ENCODE results near the gene PLPP1. TPM values are rescaled to one million over a fixed set of nuclear protein-coding genes. Genes with fewer than 3 reads are reported as not detected.

PLPP1 gene
- total and polyA plus RNA-seq, 2 of the 13 experiments (the other 11 are each of a cell fraction or from before 2014, with no cell fraction given): 7.3 to 12.1 TPM

DNA sequence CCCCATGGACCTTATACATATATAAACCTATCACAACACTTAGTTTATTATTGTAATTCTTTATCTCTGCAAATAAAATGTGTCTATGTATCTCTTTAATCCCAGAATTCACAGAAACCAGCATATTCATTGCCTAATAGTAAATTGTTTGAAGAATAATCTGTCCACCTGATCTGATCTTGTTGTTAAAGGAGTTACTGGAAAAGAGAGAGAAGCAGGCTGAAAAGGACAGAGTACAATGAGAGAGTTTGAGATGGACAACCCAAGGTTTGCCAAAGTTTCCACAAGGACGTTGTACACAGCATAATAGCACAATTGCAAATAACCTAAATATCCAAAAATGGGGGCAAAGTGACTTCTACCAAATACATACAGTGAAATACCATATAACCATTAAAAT is 23.8 kb downstream of the PLPP1 start:
- in situ Hi-C loops (cut with HindIII; ENCODE audit: extremely low pct_ligation_motif_present, low pct_unique_long_range_greater_than_20kb): no loop called here
- no peaks in the 10 kb centered on the region for H3K36me3 ChIP-seq (replicated peaks in 1 of 2; ENCODE audit: control insufficient read depth in 1 of 2, insufficient read depth in 2 of 2, low read length in 2 of 2)
- 77% methylated on average over 1 of the region's 1 CpG for WGBS (ENCODE audit: low lambda C conversion rate)
- no peaks in the 10 kb centered on the region; the same call in 1 of the 2 replicates for H4K20me1 ChIP-seq (ENCODE audit: insufficient read depth, low read length)
- ChIA-PET POLR2A (no interaction called here), CTCF (ENCODE audit: low intra/inter-chr PET ratio, low total read pairs) (no interaction called here)
- TF ChIP-seq SRSF9 (IDR thresholded peaks at IDR 0.05; ENCODE audit: borderline replicate concordance, insufficient read depth, low read depth, low read length, poor library complexity, severe bottlenecking) (no peak), EHMT2 (IDR thresholded peaks at IDR 0.05; ENCODE audit: borderline replicate concordance, low read depth, low read length) (no peak), DZIP1 (CRISPR knock-in tag; IDR thresholded peaks at IDR 0.05) (no peak)
- no peak overlapping the region for H3K27ac ChIP-seq (ENCODE audit: extremely low read length, insufficient read depth, low read length)
- H3K4me3 ChIP-seq (replicated peaks in 1 of 3; ENCODE audit: insufficient read depth in 1 of 3, low read depth in 2 of 3, low read length in 3 of 3): no peak overlapping the region
- no peak overlapping the region for H3K4me2 ChIP-seq (ENCODE audit: low read depth, low read length)
- intact Hi-C loops (cut with micrococcal nuclease; ENCODE audit: unreplicated experiment): no loop called here
- H3K27me3 ChIP-seq (ENCODE audit: control insufficient read depth in 1 of 2, insufficient read depth in 2 of 2, low read length in 2 of 2): no peaks in the 10 kb centered on the region
- DNase-seq (ENCODE audit: low spot score) (no peak), FAIRE-seq (no peak), ATAC-seq (no peak)
- no peaks in the 10 kb centered on the region for H3K4me1 ChIP-seq (ENCODE audit: insufficient read depth, low read length)
- no peaks in the 10 kb centered on the region for H3K9me3 ChIP-seq (ENCODE audit: low read length)
- H2AFZ ChIP-seq (ENCODE audit: low read length): no peak overlapping the region
- H3K9ac ChIP-seq (ENCODE audit: insufficient read depth, low read depth, low read length): no peak overlapping the region
- BruUV-seq (replicated peaks): no TSS peak
- no peaks in the 10 kb centered on the region for H3K79me2 ChIP-seq (ENCODE audit: insufficient read depth, low read length)

- Histone ChIP-seq H2AFZ (ENCODE audit: low read length) (no peak overlapping the region), H3K4me3 (replicated peaks in 1 of 3; ENCODE audit: insufficient read depth in 1 of 3, low read depth in 2 of 3, low read length in 3 of 3) (no peak overlapping the region), H4K20me1 (ENCODE audit: insufficient read depth, low read length) (no peaks in the 10 kb centered on the region; the same call in 1 of the 2 replicates), H3K27me3 (ENCODE audit: control insufficient read depth in 1 of 2, insufficient read depth in 2 of 2, low read length in 2 of 2) (no peaks in the 10 kb centered on the region), H3K27ac (ENCODE audit: extremely low read length, insufficient read depth, low read length) (no peak overlapping the region), H3K36me3 (replicated peaks in 1 of 2; ENCODE audit: control insufficient read depth in 1 of 2, insufficient read depth in 2 of 2, low read length in 2 of 2) (no peaks in the 10 kb centered on the region), H3K79me2 (ENCODE audit: insufficient read depth, low read length) (no peaks in the 10 kb centered on the region), H3K4me1 (ENCODE audit: insufficient read depth, low read length) (no peaks in the 10 kb centered on the region), H3K4me2 (ENCODE audit: low read depth, low read length) (no peak overlapping the region), H3K9ac (ENCODE audit: insufficient read depth, low read depth, low read length) (no peak overlapping the region), H3K9me3 (ENCODE audit: low read length) (no peaks in the 10 kb centered on the region)
- in situ Hi-C loops (cut with HindIII; ENCODE audit: extremely low pct_ligation_motif_present, low pct_unique_long_range_greater_than_20kb): no loop called here
- CTCF ChIA-PET (ENCODE audit: low intra/inter-chr PET ratio, low total read pairs): no interaction called here
- BruUV-seq (replicated peaks): no TSS peak
- POLR2A ChIA-PET: no interaction called here
- FAIRE-seq (no peak), ATAC-seq (no peak), DNase-seq (ENCODE audit: low spot score) (no peak)
- intact Hi-C loops (cut with micrococcal nuclease; ENCODE audit: unreplicated experiment): no loop called here
- no peak for TF ChIP-seq ZNF430 (CRISPR knock-in tag; IDR thresholded peaks at IDR 0.05)
- TF ChIP-seq MBNL3 (CRISPR knock-in tag; conservative IDR thresholded peaks at IDR 0.05): no peak
- TF ChIP-seq MAFG (CRISPR knock-in tag; IDR thresholded peaks at IDR 0.05): no peak
- no peak for TF ChIP-seq KLF11 (CRISPR knock-in tag; IDR thresholded peaks at IDR 0.05)
- no peak for TF ChIP-seq WIZ (CRISPR knock-in tag; IDR thresholded peaks at IDR 0.05)
- TF ChIP-seq EED (CRISPR knock-in tag; IDR thresholded peaks at IDR 0.05): no peak
- TF ChIP-seq, protein P1, sequence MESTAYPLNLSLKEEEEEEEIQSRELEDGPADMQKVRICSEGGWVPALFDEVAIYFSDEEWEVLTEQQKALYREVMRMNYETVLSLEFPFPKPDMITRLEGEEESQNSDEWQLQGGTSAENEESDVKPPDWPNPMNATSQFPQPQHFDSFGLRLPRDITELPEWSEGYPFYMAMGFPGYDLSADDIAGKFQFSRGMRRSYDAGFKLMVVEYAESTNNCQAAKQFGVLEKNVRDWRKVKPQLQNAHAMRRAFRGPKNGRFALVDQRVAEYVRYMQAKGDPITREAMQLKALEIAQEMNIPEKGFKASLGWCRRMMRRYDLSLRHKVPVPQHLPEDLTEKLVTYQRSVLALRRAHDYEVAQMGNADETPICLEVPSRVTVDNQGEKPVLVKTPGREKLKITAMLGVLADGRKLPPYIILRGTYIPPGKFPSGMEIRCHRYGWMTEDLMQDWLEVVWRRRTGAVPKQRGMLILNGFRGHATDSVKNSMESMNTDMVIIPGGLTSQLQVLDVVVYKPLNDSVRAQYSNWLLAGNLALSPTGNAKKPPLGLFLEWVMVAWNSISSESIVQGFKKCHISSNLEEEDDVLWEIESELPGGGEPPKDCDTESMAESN (CRISPR knock-in tag; conservative IDR thresholded peaks at IDR 0.05): no peak
- no peak for TF ChIP-seq ZNF790 (CRISPR knock-in tag; IDR thresholded peaks at IDR 0.05; ENCODE audit: borderline replicate concordance)
- no peak for TF ChIP-seq NR2F6 (IDR thresholded peaks at IDR 0.05)
- no peak for TF ChIP-seq NR2F6 (CRISPR knock-in tag; IDR thresholded peaks at IDR 0.05)
- no peak for TF ChIP-seq ZNF670 (CRISPR knock-in tag; IDR thresholded peaks at IDR 0.05; ENCODE audit: borderline replicate concordance)
- no peak for TF ChIP-seq KAT7 (CRISPR knock-in tag; IDR thresholded peaks at IDR 0.05; ENCODE audit: borderline replicate concordance)
- no peak for TF ChIP-seq ZNF160 (CRISPR knock-in tag; IDR thresholded peaks at IDR 0.05)
- TF ChIP-seq HMG20B (CRISPR knock-in tag; conservative IDR thresholded peaks at IDR 0.05): no peak
- no peak for TF ChIP-seq SNAPC2 (CRISPR knock-in tag; IDR thresholded peaks at IDR 0.05)
Observed at GRCh38 chr5:55510523-55510880, 24.3 kb downstream of the PLPP1 start.

Measured in HepG2 (cell line).